NOMO-1 treated with dmso at 0.1 percent for 144 hours (cell line): ENCODE results near the gene ZNF407.

Experiments used
- DNase-seq: peaks from one replicate; lab custom pipeline; 2025; ENCODE audit not compliant: unreplicated experiment; lab: John Stamatoyannopoulos, UW

ZNF407 gene

DNA sequence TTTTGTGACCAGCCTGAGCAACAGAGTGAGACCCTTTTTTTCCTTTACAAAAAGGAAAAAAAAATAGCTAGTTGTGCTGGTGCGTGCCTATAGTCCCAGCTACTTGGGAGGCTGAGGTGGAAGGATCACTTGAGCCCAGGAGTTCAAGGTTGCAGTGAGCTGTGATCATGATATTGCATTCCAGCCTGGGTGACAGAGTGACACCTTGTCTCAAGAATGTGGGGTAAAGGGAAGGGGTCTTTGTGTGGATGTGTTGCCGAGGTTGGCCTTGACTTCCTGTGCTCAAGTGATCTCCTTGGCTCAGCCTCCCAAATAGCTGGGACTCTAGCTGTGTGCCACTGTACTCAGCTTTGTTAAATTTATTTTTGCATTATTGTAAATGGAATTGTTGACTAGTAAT lies 120.6 kb downstream of the ZNF407 start:
- DNase-seq: no peak

- no peak for DNase-seq
These were observed 124.6 kb downstream of the ZNF407 start for GRCh38 chr18:74722237-74722636.

DNA sequence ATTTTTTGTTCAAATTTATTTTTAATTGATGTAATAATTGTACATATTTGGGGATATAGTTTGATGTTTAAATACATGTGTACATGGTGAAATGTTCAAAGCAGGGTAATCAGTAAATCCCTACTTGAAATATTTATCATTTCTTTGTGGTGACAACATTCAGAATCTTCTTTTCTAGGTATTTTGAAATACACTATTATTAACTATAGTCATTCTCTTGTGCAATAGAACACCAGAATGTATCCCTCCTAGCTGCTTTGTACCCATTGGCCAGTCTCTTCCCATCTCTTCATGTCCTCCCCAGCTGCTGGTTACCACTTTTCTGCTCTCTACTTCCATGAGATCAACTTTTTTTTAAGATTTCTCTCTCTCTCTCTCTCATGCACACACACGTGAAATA lies 126.5 kb downstream of the ZNF407 start:
- DNase-seq: no peak

GRCh38 chr18:74725690-74726089 lies 128.0 kb downstream of the ZNF407 start:
- DNase-seq: no peak

GRCh38 chr18:74728586-74728985 lies 130.9 kb downstream of the ZNF407 start:
- DNase-seq: no peak

GRCh38 chr18:74731097-74731496 lies 133.4 kb downstream of the ZNF407 start:
- DNase-seq: no peak

DNA sequence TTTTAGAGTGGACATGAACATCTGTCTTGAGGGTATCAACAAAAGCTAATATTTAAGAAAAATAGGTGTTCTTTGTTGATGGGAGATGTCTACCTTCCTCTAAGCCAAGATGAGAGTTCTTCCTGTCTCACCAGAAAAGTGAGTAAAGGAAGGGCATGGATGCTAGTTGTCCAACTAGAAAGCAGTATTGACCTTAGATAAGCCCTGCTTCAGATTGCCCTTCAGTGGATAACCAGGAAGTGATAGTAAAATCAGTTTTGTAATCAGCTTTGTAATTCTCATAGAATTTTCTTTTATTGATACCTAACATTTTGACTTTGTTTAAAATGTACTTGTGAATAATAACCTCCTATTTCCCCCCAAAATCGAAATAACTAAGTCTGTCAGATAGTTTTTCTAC lies 134.7 kb downstream of the ZNF407 start:
- DNase-seq: no peak

GRCh38 chr18:74733598-74733997 lies 135.9 kb downstream of the ZNF407 start:
- DNase-seq: no peak

DNA sequence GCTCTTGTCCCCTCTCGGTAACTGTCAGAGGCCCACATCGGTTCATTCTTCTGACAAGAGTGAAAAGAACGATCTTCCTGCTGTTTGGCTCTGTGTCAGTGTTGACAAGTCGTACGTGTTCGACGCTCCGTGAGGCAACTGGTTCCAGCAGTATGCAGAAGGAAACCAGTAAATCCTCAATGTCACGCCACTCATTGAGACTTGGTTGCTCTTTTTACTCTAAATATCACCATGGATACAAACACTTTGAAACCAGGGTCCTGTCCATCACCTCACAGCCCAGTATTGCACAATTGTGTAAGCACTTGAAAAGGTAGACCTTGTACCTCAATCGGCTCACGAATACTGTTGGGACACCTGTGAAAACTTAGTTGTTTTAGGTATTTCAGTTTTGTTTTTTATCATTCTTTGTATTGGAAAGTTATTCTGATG lies 136.4 kb downstream of the ZNF407 start:
- DNase-seq: no peak

DNA sequence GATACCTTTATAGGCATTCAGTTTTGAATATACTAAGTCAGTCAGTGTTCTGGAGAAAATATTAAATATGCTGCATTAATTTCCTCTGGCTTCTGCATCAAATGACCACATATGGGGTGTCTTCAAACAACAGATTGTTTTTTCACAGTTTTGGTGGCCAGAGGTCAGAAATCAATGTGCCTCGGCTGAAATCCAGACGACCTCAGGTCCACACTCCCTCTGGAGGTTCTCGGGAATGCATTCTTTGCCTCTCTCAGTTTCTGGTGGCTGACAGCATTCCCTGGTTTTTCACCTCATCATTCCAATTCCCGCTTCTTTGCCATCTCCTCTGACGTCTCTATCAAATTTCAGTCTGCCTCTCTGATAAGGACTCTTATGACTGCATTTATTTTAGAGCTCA lies 142.3 kb downstream of the ZNF407 start:
- no peak for DNase-seq

GRCh38 chr18:74742573-74743243 lies 145.0 kb downstream of the ZNF407 start:
- no peak for DNase-seq

- no peak for DNase-seq
These were observed 148.1 kb downstream of the ZNF407 start for GRCh38 chr18:74745633-74746403.

GRCh38 chr18:74748809-74749208 lies 151.1 kb downstream of the ZNF407 start:
- no peak for DNase-seq

DNA sequence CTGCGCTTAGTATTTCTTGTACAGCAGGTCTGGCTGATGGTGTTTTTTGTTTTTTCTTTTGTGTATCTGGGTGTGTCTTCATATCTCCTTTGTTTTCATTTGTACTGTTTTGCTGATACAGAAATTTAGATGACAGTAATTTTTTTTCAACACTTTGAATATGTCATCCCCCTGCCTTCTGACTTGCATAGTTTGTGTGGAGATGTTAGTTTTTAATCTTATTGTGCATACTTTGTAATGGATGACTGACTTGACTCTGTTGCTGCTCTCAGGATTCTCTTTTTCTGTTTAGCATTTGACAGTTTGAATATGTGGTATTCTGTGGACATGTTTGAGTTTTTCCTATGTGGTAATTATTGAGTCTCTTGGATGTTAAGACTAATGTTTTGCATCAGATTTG lies 161.3 kb downstream of the ZNF407 start:
- DNase-seq: no peak

- no peak for DNase-seq
These were observed 162.4 kb downstream of the ZNF407 start for GRCh38 chr18:74760026-74760425.

DNA sequence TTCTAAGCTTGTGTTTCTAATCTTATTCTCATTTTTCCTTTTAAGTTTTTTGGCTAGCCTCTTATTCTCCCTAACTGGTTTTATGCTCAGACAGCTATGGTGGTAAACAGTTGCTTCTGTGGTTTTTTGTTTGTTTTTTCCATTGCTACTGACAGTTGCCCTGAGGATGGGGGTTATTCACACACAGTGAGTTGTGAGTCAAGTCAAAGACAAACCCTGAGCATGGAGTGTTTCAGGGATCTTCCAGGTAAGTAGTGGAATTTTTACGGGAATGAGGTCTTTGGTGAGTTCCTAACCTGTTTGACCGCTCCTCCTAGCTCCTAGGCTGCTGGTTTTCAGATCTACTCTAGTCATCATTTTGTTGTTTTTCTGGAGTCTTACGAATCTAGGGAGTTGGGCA lies 162.8 kb downstream of the ZNF407 start:
- no peak for DNase-seq

- DNase-seq: no peak
These were observed 168.6 kb downstream of the ZNF407 start for GRCh38 chr18:74766251-74766650.

GRCh38 chr18:74768096-74768495 lies 170.4 kb downstream of the ZNF407 start:
- no peak for DNase-seq

DNA sequence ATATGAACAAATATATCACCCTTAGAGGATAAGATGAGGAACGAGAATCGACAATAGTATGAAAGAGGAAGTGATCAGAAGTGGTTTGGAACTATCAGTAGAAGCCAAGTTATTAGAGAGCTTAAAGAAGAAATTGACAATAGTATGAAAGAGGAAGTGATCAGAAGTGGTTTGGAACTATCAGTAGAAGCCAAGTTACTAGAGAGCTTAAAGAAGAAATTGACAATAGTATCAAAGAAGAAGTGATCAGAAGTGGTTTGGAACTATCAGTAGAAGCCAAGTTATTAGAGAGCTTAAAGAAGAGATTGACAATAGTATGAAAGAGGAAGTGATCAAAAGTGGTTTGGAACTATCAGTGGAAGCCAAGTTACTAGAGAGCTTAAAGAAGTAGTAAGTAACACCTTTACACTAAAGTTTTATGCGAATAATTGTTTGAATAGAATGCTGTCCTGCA lies 175.5 kb downstream of the ZNF407 start:
- no peak for DNase-seq

- DNase-seq: no peak
These were observed 176.8 kb downstream of the ZNF407 start for GRCh38 chr18:74774486-74774885.

DNA sequence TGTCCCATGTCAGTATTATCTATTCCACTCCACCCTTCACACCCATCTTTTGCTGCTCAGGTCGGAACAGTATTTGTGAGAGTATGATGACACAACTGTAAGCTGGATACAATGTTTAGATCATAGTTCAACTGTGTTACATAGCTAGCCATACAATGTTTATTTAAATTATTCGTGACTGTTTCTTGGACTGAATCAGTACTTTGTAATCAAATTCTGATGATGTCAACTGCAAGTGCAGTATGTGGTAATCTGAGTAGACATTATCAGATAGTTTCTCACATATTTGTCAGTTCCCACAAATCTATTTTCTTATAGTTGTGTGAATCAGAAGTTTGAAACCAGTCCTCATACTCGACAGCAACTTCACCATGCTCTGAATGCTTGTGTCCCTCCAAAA lies 177.6 kb downstream of the ZNF407 start:
- no peak for DNase-seq

DNA sequence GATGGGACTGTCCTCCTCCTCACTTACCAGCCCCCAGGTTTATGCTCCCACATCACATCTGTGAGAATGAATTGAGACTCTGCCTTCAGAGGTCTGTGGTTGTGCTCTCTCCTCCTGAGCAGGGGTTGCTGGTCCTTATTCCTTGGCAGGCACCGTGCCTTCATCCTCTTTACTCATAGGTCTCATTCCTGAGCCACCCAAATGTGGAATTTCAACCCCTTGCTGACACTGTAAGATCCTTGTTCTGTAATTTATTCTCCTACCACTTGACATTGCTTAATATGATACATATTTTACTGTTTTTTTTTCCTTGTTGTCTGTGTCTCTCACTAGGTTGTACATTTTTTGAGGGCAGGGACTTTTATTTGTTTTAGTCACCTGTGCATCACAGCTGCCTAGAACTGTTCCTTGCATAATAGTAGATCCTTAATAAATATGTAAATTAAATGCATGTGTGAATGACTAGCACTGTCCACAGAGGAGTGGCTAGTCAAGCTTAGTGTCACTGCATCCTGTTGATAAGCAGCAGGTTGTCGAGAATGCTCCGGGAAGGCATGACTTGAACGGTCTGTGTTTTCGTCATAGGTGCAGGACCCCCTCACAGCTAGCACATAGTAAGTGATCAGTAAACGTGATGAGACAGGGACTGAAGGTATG lies 180.6 kb downstream of the ZNF407 start:
- no peak for DNase-seq
